Bronchial epithelial cell (primary cell): ENCODE measurements around the gene MAMLD1. TPM values are rescaled to one million over a fixed set of nuclear protein-coding genes. Genes with fewer than 3 reads are reported as not detected.

Experiments used
- DNase-seq: peaks from one replicate; pipeline ENCODE4 v3.0.0-alpha.2; 2010; ENCODE audit warnings: low read depth
- FAIRE-seq: peaks from 2 replicates; lab custom pipeline; 2011; peaks lifted over from hg19 to GRCh38; lab: Jason Lieb, UNC
- H3K27me3 ChIP-seq: 2 replicates; pipeline ENCODE4 v1.5.1; 2011; ENCODE audit warnings: low read length; ENCODE audit not compliant: control insufficient read depth, insufficient read depth
- H3K36me3 ChIP-seq: 2 replicates; pipeline ENCODE4 v1.5.1; 2011; ENCODE audit warnings: low read length; ENCODE audit not compliant: control insufficient read depth, insufficient read depth
- H3K4me3 ChIP-seq: 2 replicates; pipeline ENCODE4 v1.5.1; 2011; ENCODE audit warnings: mild to moderate bottlenecking, low read depth, low read length, control low read depth
- total RNA-seq: library from RNA; depleted of rRNA; stranded (reverse); fragments of >200 nt; gene quantifications from 2 replicates; pipeline ENCODE4 v1.2.1, GENCODE V29; 2014
- TF ChIP-seq, protein P1 (sequence below): IDR thresholded peaks from 2 replicates; pipeline ENCODE4 v1.5.1; 2011; ENCODE audit warnings: mild to moderate bottlenecking, moderate library complexity, low read length, control low read depth, inconsistent platforms; ENCODE audit not compliant: insufficient read depth, severe bottlenecking

MAMLD1 gene
- total RNA-seq, 1 donor from 2014 or later: under 0.01 TPM

DNA sequence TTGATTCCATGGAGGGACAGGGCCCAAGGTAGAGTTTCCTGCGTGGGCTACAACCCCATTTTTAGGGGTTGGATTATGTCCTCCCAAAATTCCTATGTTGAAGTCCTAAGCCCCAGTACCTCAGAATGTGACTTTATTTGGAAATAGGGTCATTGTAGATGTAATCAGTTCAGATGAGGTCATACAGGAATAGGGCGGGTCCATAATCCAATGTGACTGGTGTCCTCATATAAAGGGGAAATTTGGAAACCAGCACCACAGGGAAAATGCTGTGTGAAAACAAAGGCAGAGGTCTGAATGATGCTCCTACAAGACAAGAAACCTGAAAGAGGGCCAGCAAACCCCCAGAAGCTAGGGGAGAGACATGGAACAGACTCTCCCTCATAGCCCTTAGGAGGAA, 31.1 kb upstream of the MAMLD1 start:
- TF ChIP-seq, protein P1, sequence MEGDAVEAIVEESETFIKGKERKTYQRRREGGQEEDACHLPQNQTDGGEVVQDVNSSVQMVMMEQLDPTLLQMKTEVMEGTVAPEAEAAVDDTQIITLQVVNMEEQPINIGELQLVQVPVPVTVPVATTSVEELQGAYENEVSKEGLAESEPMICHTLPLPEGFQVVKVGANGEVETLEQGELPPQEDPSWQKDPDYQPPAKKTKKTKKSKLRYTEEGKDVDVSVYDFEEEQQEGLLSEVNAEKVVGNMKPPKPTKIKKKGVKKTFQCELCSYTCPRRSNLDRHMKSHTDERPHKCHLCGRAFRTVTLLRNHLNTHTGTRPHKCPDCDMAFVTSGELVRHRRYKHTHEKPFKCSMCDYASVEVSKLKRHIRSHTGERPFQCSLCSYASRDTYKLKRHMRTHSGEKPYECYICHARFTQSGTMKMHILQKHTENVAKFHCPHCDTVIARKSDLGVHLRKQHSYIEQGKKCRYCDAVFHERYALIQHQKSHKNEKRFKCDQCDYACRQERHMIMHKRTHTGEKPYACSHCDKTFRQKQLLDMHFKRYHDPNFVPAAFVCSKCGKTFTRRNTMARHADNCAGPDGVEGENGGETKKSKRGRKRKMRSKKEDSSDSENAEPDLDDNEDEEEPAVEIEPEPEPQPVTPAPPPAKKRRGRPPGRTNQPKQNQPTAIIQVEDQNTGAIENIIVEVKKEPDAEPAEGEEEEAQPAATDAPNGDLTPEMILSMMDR: no peak
- Histone ChIP-seq H3K36me3 (no peaks in the 10 kb centered on the region), H3K4me3 (no peak overlapping the region), H3K27me3 (no peaks in the 10 kb centered on the region)
- FAIRE-seq (no peak), DNase-seq (no peak)

GRCh38 chrX:150334100-150334499, 29.0 kb upstream of the MAMLD1 start:
- FAIRE-seq: no peak
- TF ChIP-seq, protein P1: no peak
- H3K27me3 ChIP-seq: peaks cover 2% of the 10 kb centered on the region
- H3K36me3 ChIP-seq: no peaks in the 10 kb centered on the region
- H3K4me3 ChIP-seq: no peak overlapping the region
- no peak for DNase-seq

DNA sequence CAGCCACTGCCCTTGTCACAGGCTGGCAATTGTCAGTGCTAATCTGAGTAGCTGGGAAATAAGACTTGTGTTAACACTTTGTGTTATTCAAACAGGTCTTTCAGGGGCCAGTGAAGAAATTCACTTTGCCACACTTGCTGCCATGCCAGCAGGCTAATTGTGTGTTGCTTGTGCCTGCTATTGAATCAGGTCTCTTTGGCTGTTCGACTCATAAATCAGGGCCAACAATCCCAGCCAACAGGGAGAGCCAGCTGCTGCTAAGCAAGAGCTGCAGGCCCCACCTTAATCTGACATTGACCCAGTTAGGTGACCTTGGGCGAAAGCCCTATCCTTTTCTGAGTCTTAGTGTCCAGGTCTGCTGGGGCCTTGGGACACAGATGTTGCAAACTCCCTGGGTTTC, 28.1 kb upstream of the MAMLD1 start:
- FAIRE-seq: no peak
- DNase-seq: no peak
- TF ChIP-seq, protein P1: no peak
- Histone ChIP-seq H3K4me3 (no peak overlapping the region), H3K36me3 (no peaks in the 10 kb centered on the region), H3K27me3 (peaks cover 2% of the 10 kb centered on the region)

DNA sequence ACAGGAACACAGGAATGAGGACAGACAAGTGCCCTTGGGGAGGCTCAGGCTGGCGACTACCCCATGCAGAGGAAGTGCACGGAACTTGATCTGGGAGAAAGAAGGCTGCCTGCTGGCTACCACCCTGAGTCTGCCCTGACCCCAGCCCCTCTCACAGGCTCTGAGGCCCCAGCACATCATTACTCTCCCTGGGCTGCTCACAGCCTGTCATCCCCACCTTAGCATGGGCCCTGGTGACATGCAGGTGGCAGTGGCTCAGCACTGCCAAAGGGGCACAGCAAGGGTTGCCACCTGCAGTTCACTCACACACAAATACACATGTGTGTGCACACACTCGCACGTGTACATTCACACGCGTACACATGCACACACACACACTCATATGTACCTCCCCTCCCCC, 26.1 kb upstream of the MAMLD1 start:
- peaks cover 2% of the 10 kb centered on the region for H3K27me3 ChIP-seq
- H3K36me3 ChIP-seq: no peaks in the 10 kb centered on the region
- TF ChIP-seq, protein P1: no peak
- FAIRE-seq (no peak), DNase-seq (no peak)
- H3K4me3 ChIP-seq: no peak overlapping the region

DNA sequence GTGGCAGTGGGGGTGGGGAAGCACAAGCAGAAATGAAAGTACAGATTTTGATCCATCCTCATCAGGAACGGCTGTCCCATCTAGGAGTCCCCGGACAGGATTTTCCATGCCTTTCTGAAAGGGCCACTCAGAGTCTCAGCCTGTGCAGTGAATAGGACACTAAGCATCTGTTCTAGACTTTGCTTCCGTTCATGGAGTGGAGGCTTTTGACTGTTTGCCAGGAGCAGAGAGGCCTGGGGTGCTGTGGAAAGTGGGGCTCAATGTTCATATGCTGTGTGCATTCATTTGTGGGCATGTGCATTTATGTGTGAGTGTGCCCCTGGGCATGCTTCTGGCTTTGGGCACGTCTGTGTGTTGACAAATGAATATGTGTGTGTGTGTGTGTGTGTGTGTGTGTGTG, 25.6 kb upstream of the MAMLD1 start:
- TF ChIP-seq, protein P1: no peak
- Histone ChIP-seq H3K36me3 (no peaks in the 10 kb centered on the region), H3K27me3 (peaks cover 2% of the 10 kb centered on the region), H3K4me3 (no peak overlapping the region)
- FAIRE-seq (no peak), DNase-seq (no peak)

DNA sequence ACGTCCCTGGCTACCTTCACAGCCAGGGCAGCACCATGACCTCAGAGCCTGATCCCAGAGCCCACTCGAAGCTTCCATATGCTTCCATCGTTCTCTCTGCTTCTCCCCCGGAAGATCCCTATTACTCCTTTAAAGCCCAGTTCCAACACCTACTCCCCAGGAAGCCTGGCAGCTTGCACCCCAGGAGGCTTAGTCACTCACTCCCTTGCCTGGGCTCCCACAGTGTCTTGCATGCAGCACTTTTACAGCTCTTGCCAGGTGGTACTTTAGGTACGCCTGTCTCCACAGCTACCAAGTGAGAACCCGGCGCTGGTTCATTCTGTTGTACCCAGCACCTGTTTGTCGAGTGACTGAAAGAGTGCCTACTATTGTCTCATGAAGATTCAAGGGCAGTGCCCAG, 24.5 kb upstream of the MAMLD1 start:
- FAIRE-seq (no peak), DNase-seq (no peak)
- TF ChIP-seq, protein P1: no peak
- H3K36me3 ChIP-seq: no peaks in the 10 kb centered on the region
- H3K27me3 ChIP-seq: peaks cover 2% of the 10 kb centered on the region
- H3K4me3 ChIP-seq: no peak overlapping the region
